Measurements from ENCODE around the gene DLX3.

Gene DLX3

GRCh38 chr17:49992933-49993422 is 2.0 kb downstream of the DLX3 start:
- DNase-seq (ENCODE audit: low read depth in 4 of 4, low spot score in 1 of 4): no peak

- no peak for DNase-seq (ENCODE audit: low read depth in 4 of 4, low spot score in 1 of 4)
These were observed 2.7 kb downstream of the DLX3 start for GRCh38 chr17:49992191-49992932.

- DNase-seq (ENCODE audit: low read depth in 4 of 4, low spot score in 1 of 4): no peak
These were observed 3.6 kb downstream of the DLX3 start for GRCh38 chr17:49991409-49991808.

- DNase-seq (ENCODE audit: low read depth in 4 of 4, low spot score in 1 of 4): no peak
These were observed 4.1 kb downstream of the DLX3 start for GRCh38 chr17:49990921-49991320.

GRCh38 chr17:49990331-49990730 is 4.7 kb downstream of the DLX3 start:
- no peak for DNase-seq (ENCODE audit: low read depth in 4 of 4, low spot score in 1 of 4)

- DNase-seq (ENCODE audit: low read depth in 4 of 4, low spot score in 1 of 4): no peak
These were observed 5.5 kb downstream of the DLX3 start for GRCh38 chr17:49989518-49989880.

GRCh38 chr17:49987681-49988441 is 7.2 kb downstream of the DLX3 start:
- DNase-seq (ENCODE audit: low read depth in 4 of 4, low spot score in 1 of 4): no peak

GRCh38 chr17:49987290-49987585 is 7.8 kb downstream of the DLX3 start:
- DNase-seq (ENCODE audit: low read depth in 4 of 4, low spot score in 1 of 4): no peak

- DNase-seq (ENCODE audit: low read depth in 4 of 4, low spot score in 1 of 4): no peak
These were observed 8.4 kb downstream of the DLX3 start for GRCh38 chr17:49986396-49987289.

- DNase-seq (ENCODE audit: low read depth in 4 of 4, low spot score in 1 of 4): no peak
These were observed 9.6 kb downstream of the DLX3 start for GRCh38 chr17:49985310-49985990.

- DNase-seq (ENCODE audit: low read depth in 4 of 4, low spot score in 1 of 4): no peak
These were observed 10.2 kb downstream of the DLX3 start for GRCh38 chr17:49984776-49985175.

GRCh38 chr17:49984283-49984682 is 10.7 kb downstream of the DLX3 start:
- no peak for DNase-seq (ENCODE audit: low read depth in 4 of 4, low spot score in 1 of 4)

GRCh38 chr17:49980703-49981197 is 14.3 kb downstream of the DLX3 start:
- DNase-seq (ENCODE audit: low read depth in 4 of 4, low spot score in 1 of 4): no peak

GRCh38 chr17:49979748-49980479 is 15.1 kb downstream of the DLX3 start:
- DNase-seq (ENCODE audit: low read depth in 4 of 4, low spot score in 1 of 4): no peak

- no peak for DNase-seq (ENCODE audit: low read depth in 4 of 4, low spot score in 1 of 4)
These were observed 16.5 kb downstream of the DLX3 start for GRCh38 chr17:49978501-49978900.

GRCh38 chr17:49977463-49978389 is 17.3 kb downstream of the DLX3 start:
- DNase-seq (ENCODE audit: low read depth in 4 of 4, low spot score in 1 of 4): no peak

- DNase-seq (ENCODE audit: low read depth in 4 of 4, low spot score in 1 of 4): no peak
These were observed 18.2 kb downstream of the DLX3 start for GRCh38 chr17:49976828-49977202.

- no peak for DNase-seq (ENCODE audit: low read depth in 4 of 4, low spot score in 1 of 4)
These were observed 18.7 kb downstream of the DLX3 start for GRCh38 chr17:49976163-49976827.

GRCh38 chr17:49975531-49975930 is 19.5 kb downstream of the DLX3 start:
- no peak for DNase-seq (ENCODE audit: low read depth in 4 of 4, low spot score in 1 of 4)
